HCT116 (cell line): ENCODE data around the gene TSPYL2. TPM values are rescaled to one million over a fixed set of nuclear protein-coding genes. Genes with fewer than 3 reads are reported as not detected.

Experiments
- ATAC-seq: fragments of 200-7000 bp; cut with Tn5 transposase; 2 replicates; pipeline ENCODE4 v1.9.1; 2020; ENCODE audit warnings: mild to moderate bottlenecking, moderate library complexity
- BruUV-seq: library from RNA; stranded (reverse); fragments of 400-500 nt; replicated peaks from 2 replicates; lab custom pipeline; 2021; lab: Mats Ljungman, UMichigan
- CTCF ChIA-PET: fragments of 300-600 bp; sonication (Branson Sonifier 250); formaldehyde crosslinking; loops from one replicate; lab custom pipeline; 2021; ENCODE audit warnings: antibody characterized with exemption; lab: Charles Lee
- POLR2A ChIA-PET: fragments of 300-600, 350-600 bp; sonication (Branson Sonifier 250); formaldehyde crosslinking; loops from one replicate; lab custom pipeline; 2021; ENCODE audit warnings: antibody characterized with exemption; lab: Charles Lee
- RAD21 ChIA-PET, 2 experiments: fragments of 300-600 bp; sonication (Branson Sonifier 250); formaldehyde crosslinking; loops; one replicate each; lab custom pipeline; 2023; ENCODE audit warnings: low total read pairs in 2 of 2; ENCODE audit not compliant: uncharacterized antibody in 2 of 2, unreplicated experiment in 2 of 2, low non-redundant PET in 1 of 2; lab: Charles Lee
- DNase-seq: peaks from one replicate; pipeline ENCODE4 v3.0.0-alpha.2; 2010; ENCODE audit warnings: low read depth, low spot score
- H2AFZ ChIP-seq: fragments of 200-600 bp; shearing (Covaris generic), sonication (generic); 2 replicates; pipeline ENCODE4 v1.6.1; 2017; ENCODE audit warnings: low read depth, mixed run types, mixed read lengths, antibody characterized with exemption, low read length; ENCODE audit not compliant: poor library complexity, severe bottlenecking
- H3K27ac ChIP-seq: 2 replicates; pipeline ENCODE4 v1.5.1; 2012; ENCODE audit warnings: low read depth, low read length
- H3K27me3 ChIP-seq: fragments of 200-600 bp; sonication (generic); 2 replicates; pipeline ENCODE4 v1.6.1; 2016; ENCODE audit warnings: mixed run types, low read length, mixed read lengths; ENCODE audit not compliant: insufficient read depth
- H3K36me3 ChIP-seq, 2 experiments: fragments of 200-500 bp in 1 of 2; fragments of 200-600 bp in 1 of 2; sonication (Bioruptor generic) in 1 of 2; sonication (generic) in 1 of 2; 2 replicates each; pipeline versions ENCODE4 v1.5.1 to v1.6.1; 2014 to 2016; ENCODE audit warnings: low read length in 2 of 2, inconsistent platforms in 1 of 2, mixed read lengths in 1 of 2, mixed run types in 1 of 2; ENCODE audit not compliant: insufficient read depth in 2 of 2, control insufficient read depth in 1 of 2
- H3K4me1 ChIP-seq, 2 experiments: fragments of 200-600 bp in 1 of 2; sonication (generic) in 1 of 2; 2 replicates each; pipeline versions ENCODE4 v1.5.1 to v1.6.1; 2012 to 2017; ENCODE audit warnings: low read length in 2 of 2, inconsistent platforms in 1 of 2, mild to moderate bottlenecking in 1 of 2, mixed read lengths in 1 of 2, mixed run types in 1 of 2, moderate library complexity in 1 of 2; ENCODE audit not compliant: insufficient read depth in 2 of 2, control insufficient read depth in 1 of 2
- H3K4me2 ChIP-seq: fragments of 200-600 bp; sonication (generic); 2 replicates; pipeline ENCODE4 v1.6.1; 2017; ENCODE audit warnings: mixed run types, low read length, mixed read lengths
- H3K4me3 ChIP-seq, 2 experiments: fragments of 200-600 bp in 1 of 2; sonication (generic) in 1 of 2; replicated peaks in 1 of 2; 2 replicates each; pipeline ENCODE4 v1.5.1; 2011 to 2016; ENCODE audit warnings: low read length in 2 of 2, control low read depth in 1 of 2, low read depth in 1 of 2, mild to moderate bottlenecking in 1 of 2, mixed read lengths in 1 of 2, mixed run types in 1 of 2
- H3K79me2 ChIP-seq: fragments of 200-600 bp; sonication (generic); 2 replicates; pipeline ENCODE4 v1.6.1; 2017; ENCODE audit warnings: mild to moderate bottlenecking, mixed run types, low read length, moderate library complexity, mixed read lengths; ENCODE audit not compliant: insufficient read depth
- H3K9ac ChIP-seq: fragments of 200-600 bp; sonication (generic); 2 replicates; pipeline ENCODE4 v1.6.1; 2016; ENCODE audit warnings: low read length, mixed read lengths
- H3K9me2 ChIP-seq: fragments of 200-600 bp; sonication (generic), shearing (Covaris generic); 2 replicates; pipeline ENCODE4 v1.6.1; 2017; ENCODE audit warnings: mixed run types, mild to moderate bottlenecking, moderate library complexity; ENCODE audit not compliant: insufficient read depth
- H3K9me3 ChIP-seq, 2 experiments: fragments of 200-500 bp in 1 of 2; fragments of 200-600 bp in 1 of 2; sonication (Bioruptor generic) in 1 of 2; sonication (generic) in 1 of 2; 2 replicates each; pipeline ENCODE4 v1.6.1; 2014 to 2017; ENCODE audit warnings: low read length in 2 of 2, mixed read lengths in 2 of 2, inconsistent platforms in 1 of 2, low read depth in 1 of 2, mild to moderate bottlenecking in 1 of 2, mixed run types in 1 of 2, moderate library complexity in 1 of 2; ENCODE audit not compliant: control insufficient read depth in 1 of 2, insufficient read depth in 1 of 2
- H4K20me1 ChIP-seq: fragments of 200-600 bp; sonication (generic), shearing (Covaris generic); 2 replicates; pipeline ENCODE4 v1.6.1; 2017; ENCODE audit warnings: mixed run types, mild to moderate bottlenecking, moderate library complexity; ENCODE audit not compliant: insufficient read depth
- CBX3 ChIP-seq: IDR thresholded peaks from 2 replicates; pipeline ENCODE4 v1.6.1; 2012; ENCODE audit warnings: low read depth
- CTCF ChIP-seq, 3 experiments: fragments of 200-600 bp in 1 of 3; sonication (generic) in 1 of 3; IDR thresholded peaks in 2 of 3; conservative IDR thresholded peaks in 1 of 3; 2 replicates each; pipeline ENCODE4 v1.5.1; 2012 to 2017; ENCODE audit warnings: low read depth in 2 of 3, low read length in 2 of 3, antibody characterized with exemption in 1 of 3, borderline replicate concordance in 1 of 3, control low read depth in 1 of 3, mild to moderate bottlenecking in 1 of 3, mixed read lengths in 1 of 3, mixed run types in 1 of 3, moderate library complexity in 1 of 3; ENCODE audit not compliant: insufficient read depth in 1 of 3
- ELF1 ChIP-seq: IDR thresholded peaks from 2 replicates; pipeline ENCODE4 v1.6.1; 2012; ENCODE audit warnings: low read depth, borderline replicate concordance
- EZH2phosphoT487 ChIP-seq: fragments of 200-600 bp; IDR thresholded peaks from 2 replicates; pipeline ENCODE4 v1.6.1; 2018; ENCODE audit warnings: antibody characterized with exemption, borderline replicate concordance
- FOSL1 ChIP-seq: IDR thresholded peaks from 2 replicates; pipeline ENCODE4 v1.6.1; 2012; ENCODE audit warnings: low read depth
- POLR2A ChIP-seq: IDR thresholded peaks from 2 replicates; pipeline ENCODE4 v1.7.0; 2011; ENCODE audit warnings: borderline replicate concordance; ENCODE audit not compliant: insufficient read depth, insufficient read length; ENCODE audit errors: extremely low read depth
- SIN3A ChIP-seq: IDR thresholded peaks from 2 replicates; pipeline ENCODE4 v1.6.1; 2012; ENCODE audit warnings: low read depth
- ZNF274 ChIP-seq: fragments of 200-500 bp; sonication (Bioruptor generic); IDR thresholded peaks from 2 replicates; pipeline ENCODE4 v1.6.1; 2014; ENCODE audit warnings: mild to moderate bottlenecking, low read depth, low read length, inconsistent platforms
- intact Hi-C: fragments of 100-400 bp; cut with micrococcal nuclease; formaldehyde crosslinking; loops from 2 replicates; pipeline ENCODE4 v1.10.0; 2022
- total RNA-seq: library from RNA; stranded (reverse); gene quantifications from one replicate; pipeline ENCODE4 v1.2.1, GENCODE V29; 2021; ENCODE audit not compliant: unreplicated experiment

TSPYL2 gene
- total RNA-seq, 1 experiment from 2014 or later = 19.2 TPM

GRCh38 chrX:53089224-53089842 is 7.2 kb downstream of the TSPYL2 start:
- H3K9me2 ChIP-seq = no peaks in the 10 kb centered on the region
- H3K27me3 ChIP-seq = no peaks in the 10 kb centered on the region
- H3K79me2 ChIP-seq = no peaks in the 10 kb centered on the region
- ChIA-PET POLR2A (no interaction called here), CTCF (no interaction called here), RAD21 (no interaction called here)
- BruUV-seq = no TSS peak
- DNase-seq (peak; percentile 34), ATAC-seq (no peak)
- peaks cover 3 to 13% of the 10 kb centered on the region in 2 experiments; a peak in 3 of 4 replicates for H3K4me1 ChIP-seq
- H3K27ac ChIP-seq = no peak overlapping the region
- intact Hi-C loops = loop anchor here (1.0 kb wide), 1 partner anchor 18 kb away; no protein-coding TSS in a partner anchor
- no peak overlapping the region for H3K9ac ChIP-seq
- H3K4me2 ChIP-seq = no peak overlapping the region
- no peaks in the 10 kb centered on the region for H4K20me1 ChIP-seq
- peaks cover 0 to 10% of the 10 kb centered on the region in 2 experiments; a peak in 1 of 4 replicates for H3K36me3 ChIP-seq
- H3K9me3 ChIP-seq = no peaks in the 10 kb centered on the region
- no peak overlapping the region for H3K4me3 ChIP-seq
- H2AFZ ChIP-seq = no peak overlapping the region
- peak in 2 of 3 experiments; percentile 64 to 73; a peak in 4 of 6 replicates for TF ChIP-seq CTCF (IDR thresholded peaks at IDR 0.05 in 2 of 3, conservative IDR thresholded peaks at IDR 0.05 in 1 of 3; ENCODE audit: borderline replicate concordance in 1 of 3, insufficient read depth in 1 of 3, low read depth in 2 of 3, low read length in 2 of 3)
- TF ChIP-seq FOSL1 = no peak

- Histone ChIP-seq H3K36me3 (peaks cover 0 to 10% of the 10 kb centered on the region in 2 experiments; a peak in 1 of 4 replicates), H3K27me3 (no peaks in the 10 kb centered on the region), H3K9me2 (no peaks in the 10 kb centered on the region), H3K4me1 (peaks cover 3 to 17% of the 10 kb centered on the region in 2 experiments; a peak in 3 of 4 replicates), H3K9ac (no peak overlapping the region), H3K4me2 (no peak overlapping the region), H3K9me3 (no peaks in the 10 kb centered on the region)
- POLR2A ChIA-PET = interaction anchor here (1.3 kb wide), 1 partner anchor 8 kb away, joined by 4 read pairs; the partner anchor contains the start of gene TSPYL2
- RAD21 ChIA-PET = no interaction called here
- CTCF ChIA-PET = no interaction called here
- no peak for ATAC-seq
- intact Hi-C loops = loop anchor here (1.0 kb wide), 1 partner anchor 19 kb away; no protein-coding TSS in a partner anchor
- TF ChIP-seq SIN3A (no peak), CTCF (IDR thresholded peaks at IDR 0.05 in 2 of 3, conservative IDR thresholded peaks at IDR 0.05 in 1 of 3; ENCODE audit: borderline replicate concordance in 1 of 3, insufficient read depth in 1 of 3, low read depth in 2 of 3, low read length in 2 of 3) (no peak), CBX3 (no peak), POLR2A (no peak), ZNF274 (no peak), ELF1 (no peak), EZH2phosphoT487 (no peak)
- TF ChIP-seq, all 23 proteins: peak for 0
- BruUV-seq = no TSS peak
- no peak overlapping the region for H3K4me3 ChIP-seq
- no peak overlapping the region for H3K27ac ChIP-seq
- no peak for DNase-seq
- H2AFZ ChIP-seq = no peak overlapping the region
- H3K79me2 ChIP-seq = peaks cover 3% of the 10 kb centered on the region; the same call in 1 of the 2 replicates
- no peaks in the 10 kb centered on the region for H4K20me1 ChIP-seq
Observed at GRCh38 chrX:53089925-53090324, 7.8 kb downstream of the TSPYL2 start.
